Measurements from ENCODE around the gene MTA1. TPM values are rescaled to one million over a fixed set of nuclear protein-coding genes. Genes with fewer than 3 reads are reported as not detected.

MTA1 gene
- 100 to 1,000 TPM in 2 of 4 donors, 10 to 100 TPM in 2; 62.9 to 218 (median 108) TPM for total RNA-seq

- peak within 1 kb of the TSS; percentile 71 to 87 for H3K4me3 ChIP-seq
- H3K36me3 ChIP-seq, result no peaks in the 10 kb centered on the region
- no peak for DNase-seq
- peaks cover 7 to 23% of the 10 kb centered on the region in 2 donors for H3K4me1 ChIP-seq
- peak within 1 kb of the TSS; percentile 72 to 81 for H3K27ac ChIP-seq
- intact Hi-C loops (cut with DNase I; ENCODE audit: low total_unique reads), result no loop called here
- no peaks in the 10 kb centered on the region for H3K27me3 ChIP-seq
- no peaks in the 10 kb centered on the region for H3K9me3 ChIP-seq
- TF ChIP-seq CTCF (IDR thresholded peaks at IDR 0.05), result no peak
- TF ChIP-seq POLR2A (IDR thresholded peaks at IDR 0.05), result peak in 1 of 2 donors; percentile 36
Measured at GRCh38 chr14:105419195-105420091, at the start of gene MTA1. MTA1 (plus strand) TSS chr14:105419827; CDS start chr14:105420036, 209 bp downstream.

- Histone ChIP-seq H3K36me3 (no peaks in the 10 kb centered on the region), H3K4me1 (no peaks in the 10 kb centered on the region), H3K4me3 (no peak overlapping the region), H3K9me3 (no peaks in the 10 kb centered on the region), H3K27me3 (no peaks in the 10 kb centered on the region), H3K27ac (no peak overlapping the region)
- intact Hi-C loops (cut with DNase I; ENCODE audit: low total_unique reads), result no loop called here
- no peak for DNase-seq
- TF ChIP-seq POLR2A (IDR thresholded peaks at IDR 0.05) (no peak), CTCF (IDR thresholded peaks at IDR 0.05) (no peak)
Measured at GRCh38 chr14:105374389-105374788, 45.2 kb upstream of the MTA1 start.

GRCh38 chr14:105375635-105376057, 44.0 kb upstream of the MTA1 start:
- Histone ChIP-seq H3K9me3 (no peaks in the 10 kb centered on the region), H3K4me3 (no peak overlapping the region), H3K4me1 (no peaks in the 10 kb centered on the region), H3K27ac (no peak overlapping the region), H3K27me3 (no peaks in the 10 kb centered on the region), H3K36me3 (no peaks in the 10 kb centered on the region)
- TF ChIP-seq POLR2A (IDR thresholded peaks at IDR 0.05) (no peak), CTCF (IDR thresholded peaks at IDR 0.05) (no peak)
- intact Hi-C loops (cut with DNase I; ENCODE audit: low total_unique reads), result no loop called here
- no peak for DNase-seq

GRCh38 chr14:105376521-105377440, 42.8 kb upstream of the MTA1 start:
- Histone ChIP-seq H3K4me1 (no peaks in the 10 kb centered on the region), H3K9me3 (no peaks in the 10 kb centered on the region), H3K4me3 (no peak overlapping the region), H3K27me3 (no peaks in the 10 kb centered on the region), H3K36me3 (no peaks in the 10 kb centered on the region), H3K27ac (no peak overlapping the region)
- no peak for DNase-seq
- intact Hi-C loops (cut with DNase I; ENCODE audit: low total_unique reads), result no loop called here
- TF ChIP-seq POLR2A (IDR thresholded peaks at IDR 0.05) (no peak), CTCF (IDR thresholded peaks at IDR 0.05) (no peak)

All from uterus (tissue), 4 donors.